Hepatocyte (in vitro differentiated cells): ENCODE results near the gene UROC1. TPM values are rescaled to one million over a fixed set of nuclear protein-coding genes. Genes with fewer than 3 reads are reported as not detected.

Source experiments
- DNase-seq: peaks from one replicate; pipeline ENCODE4 v3.0.0-alpha.2; 2016; ENCODE audit warnings: low spot score
- H2AFZ ChIP-seq: fragments of 200-600 bp; sonication (generic); 2 replicates; pipeline ENCODE4 v1.6.0; 2016; ENCODE audit warnings: antibody characterized with exemption, mild to moderate bottlenecking
- H3K27ac ChIP-seq: fragments of 200-600 bp; sonication (generic); 2 replicates; pipeline ENCODE4 v1.5.1; 2016; ENCODE audit warnings: mild to moderate bottlenecking
- H3K27me3 ChIP-seq: fragments of 200-600 bp; sonication (generic); 2 replicates; pipeline ENCODE4 v1.6.1; 2016
- H3K36me3 ChIP-seq: fragments of 200-600 bp; sonication (generic); replicated peaks from 2 replicates; pipeline ENCODE4 v1.5.1; 2016; ENCODE audit warnings: low read depth; ENCODE audit not compliant: insufficient read depth
- H3K4me1 ChIP-seq: fragments of 200-600 bp; sonication (generic); 2 replicates; pipeline ENCODE4 v1.5.1; 2016; ENCODE audit warnings: mild to moderate bottlenecking, moderate library complexity; ENCODE audit not compliant: insufficient read depth
- H3K4me2 ChIP-seq: fragments of 200-600 bp; sonication (generic); 2 replicates; pipeline ENCODE4 v1.6.0; 2016
- H3K4me3 ChIP-seq: fragments of 200-600 bp; sonication (generic); 2 replicates; pipeline ENCODE4 v1.5.1; 2016; ENCODE audit warnings: mild to moderate bottlenecking
- H3K79me2 ChIP-seq: fragments of 200-600 bp; sonication (generic); 2 replicates; pipeline ENCODE4 v1.6.0; 2017; ENCODE audit warnings: mild to moderate bottlenecking
- H3K9me2 ChIP-seq: fragments of 200-600 bp; sonication (generic); replicated peaks from 2 replicates; pipeline ENCODE4 v1.6.0; 2017; ENCODE audit warnings: mild to moderate bottlenecking; ENCODE audit not compliant: insufficient read depth
- H3K9me3 ChIP-seq: fragments of 200-600 bp; sonication (generic); 2 replicates; pipeline ENCODE4 v1.5.1; 2016; ENCODE audit warnings: low read depth, mild to moderate bottlenecking
- H4K20me1 ChIP-seq: fragments of 200-600 bp; sonication (generic); 2 replicates; pipeline ENCODE4 v1.6.0; 2016; ENCODE audit warnings: mild to moderate bottlenecking; ENCODE audit not compliant: insufficient read depth, poor library complexity, severe bottlenecking
- CTCF ChIP-seq: fragments of 200-600 bp; sonication (generic); IDR thresholded peaks from 2 replicates; pipeline ENCODE4 v1.5.1; 2016; ENCODE audit warnings: antibody characterized with exemption, mild to moderate bottlenecking; ENCODE audit not compliant: poor library complexity
- EZH2 ChIP-seq: fragments of 200-600 bp; sonication (generic); IDR thresholded peaks from 2 replicates; pipeline ENCODE4 v1.6.1; 2016; ENCODE audit warnings: antibody characterized with exemption, mild to moderate bottlenecking, borderline replicate concordance
- EZH2phosphoT487 ChIP-seq: fragments of 200-600 bp; sonication (generic); IDR thresholded peaks from one replicate; pipeline ENCODE4 v1.6.1; 2018; ENCODE audit warnings: antibody characterized with exemption, mild to moderate bottlenecking, low read depth, moderate library complexity; ENCODE audit not compliant: unreplicated experiment, severe bottlenecking
- WGBS: methylation state at CpG from one replicate; pipeline ENCODE4 v1.1.6; 2016; ENCODE audit warnings: low lambda C conversion rate; ENCODE audit errors: missing lambda C conversion rate; 5-methylcytosine and 5-hydroxymethylcytosine counted together
- polyA plus RNA-seq: library from polyadenylated mRNA; unstranded; fragments of >200 nt; fragmentation: Nextera tagmentation; extraction: Ambion mirVana; gene quantifications from 2 replicates; pipeline ENCODE4 v1.2.1, GENCODE V29; 2016
- small RNA-seq: library from RNA; depleted of rRNA; stranded (forward); fragments of <200 nt; gene quantifications from one replicate; pipeline ENCODE3, GENCODE V24; 2014
- total RNA-seq: library from RNA; depleted of rRNA; stranded (reverse); fragments of >200 nt; gene quantifications from 2 replicates; pipeline ENCODE4 v1.2.3, GENCODE V29; 2014

Gene UROC1
- total and polyA plus RNA-seq, 2 experiments from 2014 or later: 2.3 to 4.2 TPM

- Histone ChIP-seq H4K20me1 (no peaks in the 10 kb centered on the region), H3K4me2 (no peak overlapping the region), H3K36me3 (no peaks in the 10 kb centered on the region), H3K4me1 (no peaks in the 10 kb centered on the region), H3K79me2 (no peaks in the 10 kb centered on the region), H3K4me3 (no peak overlapping the region), H3K9me2 (no peaks in the 10 kb centered on the region), H2AFZ (no peak overlapping the region), H3K27me3 (no peaks in the 10 kb centered on the region), H3K27ac (no peak overlapping the region), H3K9me3 (no peaks in the 10 kb centered on the region)
- 90% methylated on average over 4 of the region's 4 CpGs for WGBS
- no peak for DNase-seq
- no peak for TF ChIP-seq CTCF
- no peak for TF ChIP-seq EZH2
- no peak for TF ChIP-seq EZH2phosphoT487
Measured at GRCh38 chr3:126432361-126433104, 85.0 kb downstream of the UROC1 start.

Small RNA genes within 50 kb of the gene (small RNA-seq; reads per million reads assigned to genes)
- gene RNA5SP138: not detected

Other genes with a start within 250 kb of the UROC1 start
- gene KLF15, start 160.4 kb downstream of the UROC1 start, total RNA-seq: 16.7 and 19.9 TPM in 2 replicates
- gene KLF15, start 160.4 kb downstream of the UROC1 start, polyA plus RNA-seq: 1.8 TPM in 2 replicates
- not detected in 2 replicates for gene CFAP100, start 122.9 kb downstream of the UROC1 start, total RNA-seq
- gene CFAP100, start 122.9 kb downstream of the UROC1 start, polyA plus RNA-seq: not detected in 2 replicates
- gene ZXDC, start 41.9 kb downstream of the UROC1 start, total RNA-seq: 21.0 and 25.0 TPM in 2 replicates
- 22.9 and 24.1 TPM in 2 replicates for gene ZXDC, start 41.9 kb downstream of the UROC1 start, polyA plus RNA-seq
- 31.5 and 36.0 TPM in 2 replicates for gene CHST13, start 6.4 kb upstream of the UROC1 start, total RNA-seq
- 50.2 and 54.6 TPM in 2 replicates for gene CHST13, start 6.4 kb upstream of the UROC1 start, polyA plus RNA-seq
- not detected in 2 replicates for gene C3orf22, start 41.2 kb upstream of the UROC1 start, total RNA-seq
- 0.19 TPM in 1 of 2 replicates, not detected in the other for gene C3orf22, start 41.2 kb upstream of the UROC1 start, polyA plus RNA-seq
- gene TXNRD3, start 137.4 kb upstream of the UROC1 start, total RNA-seq: 11.1 and 13.1 TPM in 2 replicates
- 9.3 and 10.4 TPM in 2 replicates for gene TXNRD3, start 137.4 kb upstream of the UROC1 start, polyA plus RNA-seq
- gene CHCHD6, start 186.5 kb upstream of the UROC1 start, total RNA-seq: 9.6 and 13.8 TPM in 2 replicates
- 19.7 and 20.6 TPM in 2 replicates for gene CHCHD6, start 186.5 kb upstream of the UROC1 start, polyA plus RNA-seq